Natural killer cell (primary cell): ENCODE results near the gene RNGTT. TPM values are rescaled to one million over a fixed set of nuclear protein-coding genes. Genes with fewer than 3 reads are reported as not detected.
"Not testable (repeated sequence)": the region's sequence is repeated elsewhere in the genome, so short reads cannot be mapped to it uniquely, and the experiment has no call there.

Experiments used
- ATAC-seq, 3 donors: fragments of 150-1000 bp in 2 of 3; fragments of 200-7000 bp in 1 of 3; cut with Tn5 transposase; 1 replicate in 1 of 3; 2 replicates in 2 of 3; pipeline ENCODE4 v1.10.0; 2021; ENCODE audit warnings: mild to moderate bottlenecking in 2 of 3, moderate library complexity in 2 of 3
- DNase-seq, 2 donors: peaks; one replicate each; pipeline versions ENCODE4 v3.0.0 to v3.0.0-alpha.2; 2013 to 2021; ENCODE audit warnings: mixed read lengths in 1 of 2
- H3K27ac ChIP-seq: one replicate; pipeline ENCODE4 v1.5.1; 2013; ENCODE audit warnings: mild to moderate bottlenecking, low read length
- H3K27me3 ChIP-seq: one replicate; pipeline ENCODE4 v1.6.1; 2013; ENCODE audit warnings: low read length; ENCODE audit not compliant: control insufficient read depth, insufficient read depth
- H3K36me3 ChIP-seq: one replicate; pipeline ENCODE4 v1.6.1; 2013; ENCODE audit warnings: low read length; ENCODE audit not compliant: control insufficient read depth, insufficient read depth
- H3K4me1 ChIP-seq: one replicate; pipeline ENCODE4 v1.6.1; 2013; ENCODE audit warnings: low read length; ENCODE audit not compliant: control insufficient read depth, insufficient read depth
- H3K4me3 ChIP-seq: one replicate; pipeline ENCODE4 v1.5.1; 2013; ENCODE audit warnings: low read length
- H3K9me3 ChIP-seq: one replicate; pipeline ENCODE4 v1.6.1; 2013; ENCODE audit warnings: low read length; ENCODE audit not compliant: control insufficient read depth, insufficient read depth
- H3K27ac Mint-ChIP-seq, 2 donors: one replicate each; pipeline ENCODE4 v1.8.0; 2022; ENCODE audit warnings: mild to moderate bottlenecking in 2 of 2, mixed read lengths in 2 of 2, moderate library complexity in 1 of 2
- H3K27me3 Mint-ChIP-seq, 2 donors: one replicate each; pipeline ENCODE4 v1.8.0; 2022; ENCODE audit warnings: low read depth in 2 of 2, mixed read lengths in 2 of 2
- H3K36me3 Mint-ChIP-seq: one replicate; pipeline ENCODE4 v1.8.0; 2022; ENCODE audit warnings: mixed read lengths
- H3K4me1 Mint-ChIP-seq, 2 donors: one replicate each; pipeline ENCODE4 v1.8.0; 2022; ENCODE audit warnings: mixed read lengths in 2 of 2
- H3K4me3 Mint-ChIP-seq: one replicate; pipeline ENCODE4 v1.8.0; 2022; ENCODE audit warnings: mild to moderate bottlenecking, moderate library complexity, mixed read lengths
- H3K9me3 Mint-ChIP-seq, 2 donors: one replicate each; pipeline ENCODE4 v1.8.0; 2022; ENCODE audit warnings: mixed read lengths in 2 of 2
- CTCF ChIP-seq: fragments of 200-600 bp; IDR thresholded peaks from one replicate; pipeline ENCODE4 v1.8.0; 2022; ENCODE audit warnings: antibody characterized with exemption
- whole genome bisulfite sequencing: methylation state at CpG from one replicate; pipeline ENCODE4 v1.1.7; 2013; ENCODE audit warnings: missing lambda C conversion rate; ENCODE audit not compliant: insufficient coverage; 5-methylcytosine and 5-hydroxymethylcytosine counted together
- intact Hi-C: fragments of 100-400 bp; cut with micrococcal nuclease; formaldehyde crosslinking; loops from one replicate; pipeline ENCODE4 v1.14.2; 2022
- total RNA-seq, 4 donors: library from RNA; stranded (reverse); fragments of 120-200 nt in 1 of 4; gene quantifications; one replicate each; pipeline versions ENCODE4 v1.2.3 to v1.2.4, GENCODE V29; 2013 to 2022

Gene RNGTT
- total RNA-seq, 3 donors from 2014 or later (not counting 1 experiment from before 2014, with no cell fraction given), result 23.1 to 27.2 (median 23.1) TPM

GRCh38 chr6:88984606-88985005, 21.2 kb upstream of the RNGTT start:
- no peaks in the 10 kb centered on the region for H3K4me1 ChIP-seq
- no peak overlapping the region for H3K4me3 ChIP-seq
- no peaks in the 10 kb centered on the region for H3K36me3 ChIP-seq
- no peak overlapping the region for H3K27ac ChIP-seq
- peaks cover 0 to 3% of the 10 kb centered on the region in 2 donors for H3K27me3 Mint-ChIP-seq
- H3K36me3 Mint-ChIP-seq, result no peaks in the 10 kb centered on the region
- H3K4me1 Mint-ChIP-seq, result peaks cover 0 to 5% of the 10 kb centered on the region in 2 donors
- H3K9me3 Mint-ChIP-seq, result no peaks in the 10 kb centered on the region
- ATAC-seq (no peak), DNase-seq (no peak)
- intact Hi-C loops, result no loop called here
- no peak overlapping the region for H3K27ac Mint-ChIP-seq
- H3K27me3 ChIP-seq, result no peaks in the 10 kb centered on the region
- H3K4me3 Mint-ChIP-seq, result no peak overlapping the region
- no peak for TF ChIP-seq CTCF
- WGBS, result 88% methylated on average over 5 of the region's 5 CpGs
- no peaks in the 10 kb centered on the region for H3K9me3 ChIP-seq

GRCh38 chr6:88984152-88984551, 20.7 kb upstream of the RNGTT start:
- Mint-ChIP-seq H3K27me3 (peaks cover 0 to 3% of the 10 kb centered on the region in 2 donors), H3K4me1 (peaks cover 0 to 5% of the 10 kb centered on the region in 2 donors), H3K36me3 (no peaks in the 10 kb centered on the region), H3K9me3 (no peaks in the 10 kb centered on the region), H3K4me3 (no peak overlapping the region), H3K27ac (no peak overlapping the region)
- no peaks in the 10 kb centered on the region for H3K4me1 ChIP-seq
- no peak for TF ChIP-seq CTCF
- H3K4me3 ChIP-seq, result no peak overlapping the region
- no peaks in the 10 kb centered on the region for H3K27me3 ChIP-seq
- ATAC-seq (no peak), DNase-seq (no peak)
- H3K36me3 ChIP-seq, result no peaks in the 10 kb centered on the region
- intact Hi-C loops, result no loop called here
- H3K27ac ChIP-seq, result no peak overlapping the region
- no peaks in the 10 kb centered on the region for H3K9me3 ChIP-seq

GRCh38 chr6:88983532-88983931, 20.1 kb upstream of the RNGTT start:
- intact Hi-C loops, result loop anchor here (2.0 kb wide), 3 partner anchors 163 to 627 kb away; partner anchors contain the start of gene PM20D2
- no peaks in the 10 kb centered on the region for H3K36me3 ChIP-seq
- Mint-ChIP-seq H3K27me3 (peaks cover 0 to 3% of the 10 kb centered on the region in 2 donors), H3K27ac (no peak overlapping the region), H3K36me3 (no peaks in the 10 kb centered on the region), H3K4me3 (no peak overlapping the region), H3K9me3 (no peaks in the 10 kb centered on the region), H3K4me1 (peaks cover 0 to 5% of the 10 kb centered on the region in 2 donors)
- ATAC-seq (no peak), DNase-seq (peak in 1 of 2 donors; percentile 18)
- TF ChIP-seq CTCF, result no peak
- H3K27me3 ChIP-seq, result no peaks in the 10 kb centered on the region
- no peaks in the 10 kb centered on the region for H3K9me3 ChIP-seq
- no peak overlapping the region for H3K4me3 ChIP-seq
- H3K27ac ChIP-seq, result no peak overlapping the region
- H3K4me1 ChIP-seq, result no peaks in the 10 kb centered on the region
- WGBS, result 90% methylated on average over 4 of the region's 4 CpGs

GRCh38 chr6:88983129-88983528, 19.7 kb upstream of the RNGTT start:
- intact Hi-C loops, result loop anchor here (2.0 kb wide), 3 partner anchors 164 to 628 kb away; partner anchors contain the start of gene PM20D2
- DNase-seq, H3K27ac Mint-ChIP-seq, H3K9me3 Mint-ChIP-seq, H3K36me3 ChIP-seq, H3K36me3 Mint-ChIP-seq, H3K27me3 Mint-ChIP-seq, H3K27me3 ChIP-seq, H3K4me1 Mint-ChIP-seq, ATAC-seq, H3K4me1 ChIP-seq, H3K4me3 Mint-ChIP-seq, H3K9me3 ChIP-seq, H3K4me3 ChIP-seq, H3K27ac ChIP-seq: not testable (repeated sequence)
- 100% methylated on average over 2 of the region's 2 CpGs for WGBS
